Ishikawa (cell line): ENCODE results near the gene PDE11A.

Experiments
- CEBPB ChIP-seq: IDR thresholded peaks from 2 replicates; pipeline ENCODE4 v1.6.1; 2012
- CREB1 ChIP-seq: IDR thresholded peaks from 2 replicates; pipeline ENCODE4 v1.6.1; 2012; ENCODE audit warnings: low read depth
- EGR1 ChIP-seq: IDR thresholded peaks from 2 replicates; pipeline ENCODE4 v1.6.1; 2012
- EP300 ChIP-seq: IDR thresholded peaks from 2 replicates; pipeline ENCODE4 v1.6.1; 2012; ENCODE audit warnings: borderline replicate concordance
- FOXM1 ChIP-seq: IDR thresholded peaks from 2 replicates; pipeline ENCODE4 v1.6.1; 2012; ENCODE audit warnings: low read depth, borderline replicate concordance
- MAX ChIP-seq: IDR thresholded peaks from 2 replicates; pipeline ENCODE4 v1.6.1; 2012
- NFIC ChIP-seq: IDR thresholded peaks from 2 replicates; pipeline ENCODE4 v1.6.1; 2012
- RAD21 ChIP-seq: IDR thresholded peaks from 2 replicates; pipeline ENCODE4 v1.6.1; 2012; ENCODE audit warnings: low read depth
- REST ChIP-seq: IDR thresholded peaks from 2 replicates; pipeline ENCODE4 v1.6.1; 2012; ENCODE audit warnings: low read depth, mild to moderate bottlenecking
- TAF1 ChIP-seq: IDR thresholded peaks from 2 replicates; pipeline ENCODE4 v1.6.1; 2012; ENCODE audit warnings: low read depth, mild to moderate bottlenecking
- TCF12 ChIP-seq: IDR thresholded peaks from 2 replicates; pipeline ENCODE4 v1.6.1; 2012; ENCODE audit warnings: low read depth
- TEAD4 ChIP-seq: IDR thresholded peaks from 2 replicates; pipeline ENCODE4 v1.6.1; 2012
- USF1 ChIP-seq: IDR thresholded peaks from 2 replicates; pipeline ENCODE4 v1.6.1; 2012
- YY1 ChIP-seq: IDR thresholded peaks from 2 replicates; pipeline ENCODE4 v1.6.1; 2012; ENCODE audit warnings: low read depth
- ZBTB7A ChIP-seq: IDR thresholded peaks from 2 replicates; pipeline ENCODE4 v1.6.1; 2012; ENCODE audit warnings: low read depth

The PDE11A gene

GRCh38 chr2:177964892-177965291 lies 107.7 kb downstream of the PDE11A start:
- TF ChIP-seq CEBPB = no peak
- no peak for TF ChIP-seq TAF1
- no peak for TF ChIP-seq EP300
- TF ChIP-seq NFIC = no peak
- TF ChIP-seq TEAD4 = no peak
- no peak for TF ChIP-seq REST
- no peak for TF ChIP-seq USF1
- no peak for TF ChIP-seq ZBTB7A
- no peak for TF ChIP-seq CREB1

- TF ChIP-seq TEAD4 = no peak
- no peak for TF ChIP-seq TAF1
- TF ChIP-seq FOXM1 = no peak
- TF ChIP-seq REST = no peak
- no peak for TF ChIP-seq NFIC
- no peak for TF ChIP-seq USF1
- TF ChIP-seq CREB1 = no peak
Observed at GRCh38 chr2:177952151-177952550, 120.4 kb downstream of the PDE11A start.

GRCh38 chr2:177942731-177943130 lies 129.8 kb downstream of the PDE11A start:
- TF ChIP-seq CEBPB = no peak
- no peak for TF ChIP-seq RAD21
- TF ChIP-seq FOXM1 = no peak
- TF ChIP-seq USF1 = no peak
- TF ChIP-seq CREB1 = no peak
- no peak for TF ChIP-seq TAF1
- no peak for TF ChIP-seq EGR1
- TF ChIP-seq NFIC = no peak
- no peak for TF ChIP-seq EP300
- TF ChIP-seq ZBTB7A = no peak
- TF ChIP-seq YY1 = no peak
- TF ChIP-seq TCF12 = no peak
- no peak for TF ChIP-seq TEAD4
- no peak for TF ChIP-seq MAX
- no peak for TF ChIP-seq REST

- no peak for TF ChIP-seq CEBPB
- TF ChIP-seq FOXM1 = no peak
- no peak for TF ChIP-seq CREB1
- TF ChIP-seq MAX = no peak
- no peak for TF ChIP-seq EP300
- no peak for TF ChIP-seq ZBTB7A
- TF ChIP-seq TAF1 = no peak
- TF ChIP-seq TEAD4 = no peak
- TF ChIP-seq REST = no peak
- TF ChIP-seq USF1 = no peak
- no peak for TF ChIP-seq EGR1
- no peak for TF ChIP-seq NFIC
- no peak for TF ChIP-seq YY1
- TF ChIP-seq TCF12 = no peak
Observed at GRCh38 chr2:177939211-177939610, 133.4 kb downstream of the PDE11A start.
